GM12864 (cell line): ENCODE data around the gene PSMD13.

Source experiments
- DNase-seq: peaks from one replicate; pipeline ENCODE4 v3.0.0-alpha.2; 2011; ENCODE audit warnings: low read depth
- H3K4me3 ChIP-seq: 2 replicates; pipeline ENCODE4 v1.5.1; 2011; ENCODE audit warnings: mild to moderate bottlenecking, low read depth, low read length, control low read depth
- CTCF ChIP-seq: IDR thresholded peaks from 2 replicates; pipeline ENCODE4 v1.5.1; 2011; ENCODE audit warnings: low read depth, mild to moderate bottlenecking, moderate library complexity, low read length, control low read depth, inconsistent platforms; ENCODE audit errors: missing control alignments

PSMD13 gene

GRCh38 chr11:289398-289711 is 52.6 kb downstream of the PSMD13 start:
- peak overlapping the region; percentile 14; the same call in 1 of the 2 replicates for H3K4me3 ChIP-seq
- DNase-seq, result no peak
- TF ChIP-seq CTCF, result no peak

DNA sequence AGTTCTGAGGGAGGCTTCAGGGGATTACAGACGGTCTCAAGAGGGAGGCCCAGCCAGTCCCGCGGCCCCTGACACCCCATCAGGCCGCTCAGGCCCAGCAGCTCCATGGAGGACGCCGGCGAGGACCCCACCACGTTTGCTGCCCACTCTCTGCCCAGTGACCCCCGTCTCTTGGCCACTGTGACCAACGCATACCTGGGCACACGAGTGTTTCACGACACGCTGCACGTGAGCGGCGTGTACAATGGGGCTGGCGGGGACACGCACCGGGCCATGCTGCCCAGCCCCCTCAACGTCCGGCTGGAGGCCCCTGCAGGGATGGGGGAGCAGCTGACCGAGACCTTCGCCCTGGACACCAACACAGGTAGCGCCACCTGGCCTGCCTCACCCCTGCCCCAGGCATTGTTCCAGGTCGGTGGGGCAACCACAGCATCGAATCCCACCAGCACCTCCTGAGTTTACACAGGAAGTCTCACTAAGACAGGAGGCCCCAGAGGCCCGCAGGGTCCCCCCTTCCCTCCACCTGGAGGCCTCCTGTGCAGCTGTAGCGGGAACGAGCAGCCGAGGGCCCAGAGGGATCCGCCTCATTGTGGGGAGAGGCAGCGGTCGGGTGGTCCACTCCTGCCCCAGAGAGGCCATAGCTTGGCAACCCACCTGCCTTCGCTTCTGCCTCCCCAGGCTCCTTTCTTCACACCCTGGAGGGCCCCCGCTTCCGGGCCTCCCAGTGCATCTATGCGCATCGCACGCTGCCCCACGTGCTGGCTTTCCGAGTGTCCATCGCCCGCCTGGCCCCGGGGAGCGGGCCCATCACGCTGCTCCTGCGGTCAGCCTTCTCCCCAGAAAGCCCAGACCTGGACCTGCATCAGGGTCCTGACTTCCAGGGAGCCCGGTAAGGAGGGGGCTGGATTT is 53.2 kb downstream of the PSMD13 start:
- TF ChIP-seq CTCF, result no peak
- H3K4me3 ChIP-seq, result no peak overlapping the region; the same call in 1 of the 2 replicates
- DNase-seq, result no peak

DNA sequence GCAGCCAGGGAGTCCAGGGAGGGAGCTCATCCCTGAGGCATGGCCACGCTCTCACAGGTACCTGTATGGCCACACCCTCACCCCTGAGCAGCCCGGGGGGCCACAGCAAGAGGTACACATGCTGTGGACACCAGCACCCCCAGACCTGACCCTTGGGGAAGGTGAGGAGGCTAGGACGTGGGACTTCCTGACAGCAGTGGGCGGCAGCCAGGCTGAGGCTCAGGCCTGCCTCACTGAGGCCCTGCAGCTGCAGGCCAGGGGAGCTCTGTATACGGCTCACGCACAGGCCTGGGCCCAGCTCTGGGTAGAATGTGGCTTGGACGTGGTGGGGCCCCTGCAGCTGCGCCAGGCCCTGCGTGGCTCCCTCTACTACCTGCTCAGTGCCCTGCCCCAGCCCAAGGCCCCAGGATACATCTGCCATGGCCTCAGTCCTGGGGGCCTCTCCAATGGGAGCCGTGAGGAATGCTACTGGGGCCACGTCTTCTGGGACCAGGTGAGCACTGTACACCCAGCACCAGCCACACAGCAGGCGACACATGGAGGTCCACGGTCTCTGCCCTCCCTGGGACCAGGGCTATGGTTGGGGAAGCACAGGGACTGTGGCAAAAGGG is 54.0 kb downstream of the PSMD13 start:
- no peak for TF ChIP-seq CTCF
- no peak for DNase-seq

DNA sequence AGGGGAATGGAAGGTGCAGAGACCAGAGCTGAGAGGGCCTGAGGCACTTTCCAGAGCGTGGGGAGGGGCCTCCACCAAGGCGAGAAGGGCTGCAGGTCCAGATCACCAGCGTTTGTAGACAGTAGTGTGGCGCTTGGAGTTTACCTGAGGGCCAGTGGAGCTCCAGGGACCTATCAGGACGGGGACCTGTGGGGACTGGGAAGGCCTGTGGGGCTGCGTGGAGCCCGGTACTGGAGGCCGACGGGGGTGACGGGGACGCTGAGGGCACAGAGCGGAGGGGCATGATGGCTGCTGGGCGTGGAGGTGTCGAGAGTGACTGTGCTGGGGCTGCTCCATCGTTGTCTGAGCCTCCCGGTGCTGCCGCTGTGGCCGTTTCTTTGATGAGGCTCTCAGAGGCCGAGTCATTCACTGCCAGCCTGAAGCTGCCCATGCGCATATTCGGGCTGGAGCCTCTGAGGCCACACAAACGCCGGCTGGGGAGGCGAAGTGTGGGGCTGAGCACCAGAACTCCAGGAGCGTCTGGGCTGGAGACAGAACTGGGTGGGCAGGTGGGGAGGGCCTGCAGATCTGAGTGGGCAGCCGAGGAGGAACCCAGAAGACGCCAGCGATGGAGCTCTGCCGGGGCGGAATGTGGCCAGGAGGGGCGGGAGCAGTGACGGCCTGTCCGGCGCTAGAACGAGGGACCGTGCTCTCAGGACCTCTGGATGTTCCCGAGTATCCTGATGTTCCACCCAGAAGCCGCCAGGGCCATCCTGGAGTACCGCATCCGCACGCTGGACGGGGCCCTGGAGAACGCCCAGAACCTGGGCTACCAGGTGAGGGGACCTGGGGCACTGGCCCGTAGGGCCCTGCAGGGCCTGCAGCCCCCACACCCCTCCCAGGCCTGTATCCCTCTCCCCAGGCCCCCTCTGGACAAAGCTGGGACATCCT is 54.8 kb downstream of the PSMD13 start:
- no peak for DNase-seq
- H3K4me3 ChIP-seq, result no peak overlapping the region
- TF ChIP-seq CTCF, result no peak

More for the DNA sequence above, 54.0 kb downstream of the PSMD13 start:
- H3K4me3 ChIP-seq, result no peak overlapping the region

- TF ChIP-seq CTCF, result no peak
- no peak for DNase-seq
- no peak overlapping the region for H3K4me3 ChIP-seq
Observed at GRCh38 chr11:292211-293121, 55.7 kb downstream of the PSMD13 start.

DNA sequence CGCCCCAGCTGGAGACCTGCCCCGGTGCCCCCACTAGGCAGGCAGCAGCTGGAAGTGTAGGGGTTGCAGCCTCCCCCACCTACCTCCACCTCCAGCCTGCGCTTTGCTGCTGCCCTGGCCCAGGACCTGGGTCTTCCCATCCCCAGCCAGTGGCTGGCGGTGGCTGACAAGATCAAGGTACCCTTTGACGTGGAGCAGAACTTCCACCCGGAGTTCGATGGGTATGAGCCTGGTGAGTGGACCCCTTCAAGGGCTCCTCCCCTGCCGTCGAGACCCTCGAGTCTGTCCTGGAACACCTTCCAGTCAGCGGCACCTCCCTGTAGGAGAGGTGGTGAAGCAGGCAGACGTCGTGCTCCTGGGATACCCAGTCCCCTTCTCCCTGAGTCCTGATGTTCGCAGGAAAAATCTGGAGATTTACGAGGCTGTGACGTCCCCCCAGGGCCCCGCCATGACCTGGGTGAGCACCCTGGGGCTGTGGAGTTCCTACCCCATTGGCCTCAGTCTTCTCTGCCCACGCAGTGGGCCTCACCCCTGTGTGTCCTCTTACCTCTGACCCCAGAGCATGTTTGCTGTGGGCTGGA is 56.6 kb downstream of the PSMD13 start:
- no peak overlapping the region for H3K4me3 ChIP-seq
- DNase-seq, result no peak
- TF ChIP-seq CTCF, result no peak
